ENCODE results near the gene MYO9B. TPM values are rescaled to one million over a fixed set of nuclear protein-coding genes. Genes with fewer than 3 reads are reported as not detected.

The MYO9B gene
- total and polyA plus RNA-seq, 2 of the 13 experiments (the other 11 are each of a cell fraction or from before 2014, with no cell fraction given), result 18.0 to 18.3 TPM

GRCh38 chr19:17185590-17185989 is 110.0 kb downstream of the MYO9B start:
- Histone ChIP-seq H3K9me3 (ENCODE audit: low read length) (no peaks in the 10 kb centered on the region), H3K36me3 (replicated peaks in 1 of 2; ENCODE audit: control insufficient read depth in 1 of 2, insufficient read depth in 2 of 2, low read length in 2 of 2) (peaks cover 14 to 16% of the 10 kb centered on the region in 2 experiments; a peak in 4 of 5 replicates), H3K27ac (ENCODE audit: extremely low read length, insufficient read depth, low read length) (no peak overlapping the region), H3K4me1 (ENCODE audit: insufficient read depth, low read length) (no peaks in the 10 kb centered on the region), H3K4me2 (ENCODE audit: low read depth, low read length) (no peak overlapping the region), H3K4me3 (replicated peaks in 1 of 3; ENCODE audit: insufficient read depth in 1 of 3, low read depth in 2 of 3, low read length in 3 of 3) (no peak overlapping the region), H3K79me2 (ENCODE audit: insufficient read depth, low read length) (no peaks in the 10 kb centered on the region), H3K9ac (ENCODE audit: insufficient read depth, low read depth, low read length) (no peak overlapping the region), H3K27me3 (ENCODE audit: control insufficient read depth in 1 of 2, insufficient read depth in 2 of 2, low read length in 2 of 2) (no peaks in the 10 kb centered on the region), H4K20me1 (ENCODE audit: insufficient read depth, low read length) (no peaks in the 10 kb centered on the region), H2AFZ (ENCODE audit: low read length) (no peak overlapping the region)
- DNase-seq (ENCODE audit: low spot score) (no peak), FAIRE-seq (no peak), ATAC-seq (no peak)
- CTCF ChIA-PET (ENCODE audit: low intra/inter-chr PET ratio, low total read pairs), result no interaction called here
- in situ Hi-C loops (cut with HindIII; ENCODE audit: extremely low pct_ligation_motif_present, low pct_unique_long_range_greater_than_20kb), result no loop called here
- intact Hi-C loops (cut with micrococcal nuclease; ENCODE audit: unreplicated experiment), result no loop called here
- no TSS peak for BruUV-seq (replicated peaks)
- POLR2A ChIA-PET, result interaction anchor here (0.6 to 0.7 kb wide), 2 partner anchors 13 to 988 kb away, joined by 3 read pairs; no protein-coding TSS in a partner anchor
- TF ChIP-seq NR2F2 (IDR thresholded peaks at IDR 0.05; ENCODE audit: borderline replicate concordance, low read depth) (no peak), HNF4G (IDR thresholded peaks at IDR 0.05; ENCODE audit: borderline replicate concordance, low read depth, low read length) (no peak), HNF4G (CRISPR knock-in tag; IDR thresholded peaks at IDR 0.05; ENCODE audit: borderline replicate concordance, low read depth) (no peak), PRMT3 (CRISPR knock-in tag; IDR thresholded peaks at IDR 0.05; ENCODE audit: borderline replicate concordance, low read depth) (no peak), RERE (CRISPR knock-in tag; IDR thresholded peaks at IDR 0.05; ENCODE audit: low read depth) (no peak), ATF4 (CRISPR knock-in tag; IDR thresholded peaks at IDR 0.05) (no peak), ZNF839 (CRISPR knock-in tag; IDR thresholded peaks at IDR 0.05; ENCODE audit: borderline replicate concordance) (no peak), PCBP2 (optimal IDR thresholded peaks at IDR 0.05; ENCODE audit: low read depth, low read length, poor library complexity, severe bottlenecking) (no peak), ZKSCAN5 (CRISPR knock-in tag; IDR thresholded peaks at IDR 0.05) (no peak), ZMAT3 (CRISPR knock-in tag; conservative IDR thresholded peaks at IDR 0.05) (no peak), HMGXB3 (CRISPR knock-in tag; IDR thresholded peaks at IDR 0.05; ENCODE audit: borderline replicate concordance) (no peak), TEAD2 (CRISPR knock-in tag; IDR thresholded peaks at IDR 0.05) (no peak), ZFP1 (CRISPR knock-in tag; IDR thresholded peaks at IDR 0.05) (no peak)
- WGBS (ENCODE audit: low lambda C conversion rate), result 99% methylated on average over 5 of the region's 8 CpGs
